Activated T-cell treated with anti-CD3 and anti-CD28 coated beads, Interleukin-2, amount 50 U/mL, for 24 hours (primary cell): ENCODE results near the gene LAMB1.

ENCODE experiments used
- DNase-seq: peaks from one replicate; pipeline ENCODE4 v3.0.0-alpha.2; 2020
- H3K27ac Mint-ChIP-seq: 2 replicates; pipeline ENCODE4 v1.8.0; 2020; ENCODE audit warnings: mild to moderate bottlenecking, mixed read lengths
- H3K27me3 Mint-ChIP-seq: 2 replicates; pipeline ENCODE4 v1.8.0; 2020; ENCODE audit warnings: mixed read lengths
- H3K36me3 Mint-ChIP-seq: 2 replicates; pipeline ENCODE4 v1.8.0; 2020; ENCODE audit warnings: low read depth, mixed read lengths
- H3K4me1 Mint-ChIP-seq: 2 replicates; pipeline ENCODE4 v1.8.0; 2020; ENCODE audit warnings: low read depth, mixed read lengths
- H3K4me3 Mint-ChIP-seq: 2 replicates; pipeline ENCODE4 v1.8.0; 2020; ENCODE audit warnings: mild to moderate bottlenecking, moderate library complexity, mixed read lengths
- H3K9me3 Mint-ChIP-seq: 2 replicates; pipeline ENCODE4 v1.8.0; 2020; ENCODE audit warnings: mixed read lengths

LAMB1 gene

DNA sequence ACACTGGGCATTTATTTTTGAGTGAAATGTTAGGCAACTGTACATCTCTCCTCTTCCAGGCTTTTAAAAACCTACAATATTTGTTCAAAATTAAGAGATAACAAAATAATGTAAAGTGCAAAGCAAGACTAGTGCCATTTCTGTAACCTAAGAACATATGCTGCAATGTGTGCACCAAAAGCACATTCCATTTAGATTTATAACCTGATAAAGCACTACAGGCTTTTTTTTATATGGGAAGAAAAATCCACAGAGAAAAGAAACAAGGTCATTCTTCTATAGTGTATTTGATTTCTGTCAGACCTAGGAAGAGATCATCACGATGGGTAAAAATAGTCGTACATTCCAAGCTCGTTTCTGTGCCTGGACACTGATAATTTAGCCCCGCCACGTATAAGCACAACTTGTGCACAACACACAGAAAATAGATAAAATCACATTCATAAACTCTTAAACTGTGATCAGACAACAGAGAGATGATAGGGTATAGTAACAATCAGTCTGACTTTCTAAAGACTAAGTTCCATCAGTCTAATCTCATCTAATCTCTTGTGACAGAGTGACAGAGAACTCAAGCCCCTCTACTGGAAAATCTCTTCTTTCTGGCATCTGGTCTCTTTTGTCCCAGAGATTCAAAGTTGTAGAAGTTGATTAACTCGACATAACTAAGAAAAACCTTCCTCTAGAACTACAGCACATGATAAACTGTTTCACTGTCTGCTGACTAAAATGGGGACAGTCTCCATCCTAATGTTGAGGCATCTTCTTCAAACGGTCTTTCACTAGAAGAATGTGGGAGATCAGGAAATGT, 6.7 kb downstream of the LAMB1 start:
- H3K4me1 Mint-ChIP-seq = peaks cover under 1% of the 10 kb centered on the region
- H3K4me3 Mint-ChIP-seq = no peak overlapping the region
- peaks cover 72% of the 10 kb centered on the region for H3K27me3 Mint-ChIP-seq
- no peak overlapping the region for H3K27ac Mint-ChIP-seq
- no peaks in the 10 kb centered on the region for H3K9me3 Mint-ChIP-seq
- DNase-seq = no peak
- no peaks in the 10 kb centered on the region for H3K36me3 Mint-ChIP-seq

- Mint-ChIP-seq H3K36me3 (no peaks in the 10 kb centered on the region), H3K4me1 (no peaks in the 10 kb centered on the region), H3K27ac (no peak overlapping the region), H3K4me3 (no peak overlapping the region), H3K27me3 (peaks cover 68% of the 10 kb centered on the region), H3K9me3 (no peaks in the 10 kb centered on the region)
- DNase-seq = no peak
Measured at GRCh38 chr7:107995184-107996071, 7.5 kb downstream of the LAMB1 start.

DNA sequence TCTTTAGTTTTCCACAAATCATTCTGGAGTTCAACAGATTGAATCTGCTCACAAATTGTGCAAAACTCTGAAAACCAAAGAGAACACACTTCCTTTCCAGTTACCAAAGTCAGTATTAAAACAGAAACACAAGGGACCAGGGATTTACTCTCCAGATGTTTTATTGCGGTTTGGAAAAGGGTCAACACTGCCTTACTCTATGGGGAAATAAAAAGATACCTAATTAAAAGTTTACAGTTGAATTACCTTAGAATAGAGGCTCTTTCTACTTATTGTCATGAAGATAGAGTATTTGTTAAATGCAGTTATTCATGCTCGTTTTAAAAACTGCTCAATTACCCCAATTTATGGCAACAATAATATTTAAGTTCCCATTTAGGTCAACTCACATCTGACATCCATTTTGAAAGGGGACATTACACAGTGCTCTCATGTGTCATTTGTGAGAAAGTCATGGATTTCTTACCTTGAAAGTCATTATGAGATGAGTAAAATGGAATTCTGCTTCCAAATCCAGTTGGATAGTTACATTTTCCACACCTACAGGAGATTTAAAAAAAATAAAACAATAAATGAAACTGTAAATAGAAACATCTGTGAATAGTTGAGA, 8.4 kb downstream of the LAMB1 start:
- Mint-ChIP-seq H3K27me3 (peaks cover 72% of the 10 kb centered on the region), H3K4me1 (no peaks in the 10 kb centered on the region), H3K4me3 (no peak overlapping the region), H3K36me3 (no peaks in the 10 kb centered on the region), H3K9me3 (no peaks in the 10 kb centered on the region), H3K27ac (no peak overlapping the region)
- DNase-seq = no peak

- H3K4me1 Mint-ChIP-seq = no peaks in the 10 kb centered on the region
- peaks cover 68% of the 10 kb centered on the region for H3K27me3 Mint-ChIP-seq
- no peak for DNase-seq
- no peaks in the 10 kb centered on the region for H3K9me3 Mint-ChIP-seq
- H3K27ac Mint-ChIP-seq = no peak overlapping the region
- no peak overlapping the region for H3K4me3 Mint-ChIP-seq
- H3K36me3 Mint-ChIP-seq = no peaks in the 10 kb centered on the region
Measured at GRCh38 chr7:107993891-107994291, 9.1 kb downstream of the LAMB1 start.

DNA sequence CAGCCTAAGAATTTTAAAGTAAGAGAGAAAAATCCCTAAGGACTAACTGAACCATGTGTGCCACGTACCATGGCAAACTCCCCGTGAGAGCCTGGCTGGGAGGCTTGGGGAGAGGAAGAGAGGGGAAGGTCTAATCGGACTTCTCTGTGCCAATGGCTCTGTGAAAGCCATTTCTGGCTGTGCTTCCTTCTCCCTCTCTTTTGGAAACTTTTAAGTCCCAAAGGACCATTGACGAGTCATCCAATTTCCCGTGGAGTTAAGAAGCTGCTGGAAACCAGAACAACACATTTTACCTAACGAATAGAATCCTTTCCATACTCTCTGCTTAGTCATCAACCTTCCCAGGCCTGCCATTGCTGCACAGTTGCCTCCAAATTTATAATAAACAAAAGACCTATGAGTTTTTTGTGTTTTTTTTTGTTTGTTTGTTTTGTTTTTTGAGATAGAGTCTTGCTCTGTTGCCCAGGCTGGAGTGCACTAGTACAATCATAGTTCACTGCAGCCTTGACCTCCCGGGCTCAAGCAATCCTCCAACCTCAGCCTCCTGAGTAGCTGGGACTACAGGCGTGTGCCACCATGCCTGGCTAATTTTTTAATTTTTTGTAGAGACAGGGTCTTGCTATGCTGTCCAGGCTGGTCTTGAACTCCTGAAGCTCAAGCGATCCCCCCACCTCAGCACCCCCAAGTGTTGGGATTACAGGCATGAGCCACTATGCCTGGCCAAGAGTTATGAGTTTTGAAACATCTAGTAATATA, 13.2 kb downstream of the LAMB1 start:
- Mint-ChIP-seq H3K36me3 (no peaks in the 10 kb centered on the region), H3K4me3 (no peak overlapping the region), H3K27ac (no peak overlapping the region), H3K9me3 (no peaks in the 10 kb centered on the region), H3K4me1 (no peaks in the 10 kb centered on the region), H3K27me3 (peaks cover 56% of the 10 kb centered on the region)
- DNase-seq = no peak

- no peak overlapping the region for H3K27ac Mint-ChIP-seq
- no peaks in the 10 kb centered on the region for H3K36me3 Mint-ChIP-seq
- H3K4me1 Mint-ChIP-seq = no peaks in the 10 kb centered on the region
- H3K27me3 Mint-ChIP-seq = peaks cover 16% of the 10 kb centered on the region
- H3K4me3 Mint-ChIP-seq = no peak overlapping the region
- H3K9me3 Mint-ChIP-seq = no peaks in the 10 kb centered on the region
- no peak for DNase-seq
Measured at GRCh38 chr7:107982918-107983389, 20.0 kb downstream of the LAMB1 start.

- no peak for DNase-seq
- no peaks in the 10 kb centered on the region for H3K36me3 Mint-ChIP-seq
- no peak overlapping the region for H3K27ac Mint-ChIP-seq
- peaks cover 17% of the 10 kb centered on the region for H3K27me3 Mint-ChIP-seq
- no peaks in the 10 kb centered on the region for H3K9me3 Mint-ChIP-seq
- no peak overlapping the region for H3K4me3 Mint-ChIP-seq
- H3K4me1 Mint-ChIP-seq = no peaks in the 10 kb centered on the region
Measured at GRCh38 chr7:107982042-107982840, 20.7 kb downstream of the LAMB1 start.

GRCh38 chr7:107981466-107981865, 21.5 kb downstream of the LAMB1 start:
- H3K27me3 Mint-ChIP-seq = peaks cover 13% of the 10 kb centered on the region
- no peaks in the 10 kb centered on the region for H3K36me3 Mint-ChIP-seq
- H3K4me1 Mint-ChIP-seq = no peaks in the 10 kb centered on the region
- H3K27ac Mint-ChIP-seq = no peak overlapping the region
- no peaks in the 10 kb centered on the region for H3K9me3 Mint-ChIP-seq
- DNase-seq = no peak
- H3K4me3 Mint-ChIP-seq = no peak overlapping the region

DNA sequence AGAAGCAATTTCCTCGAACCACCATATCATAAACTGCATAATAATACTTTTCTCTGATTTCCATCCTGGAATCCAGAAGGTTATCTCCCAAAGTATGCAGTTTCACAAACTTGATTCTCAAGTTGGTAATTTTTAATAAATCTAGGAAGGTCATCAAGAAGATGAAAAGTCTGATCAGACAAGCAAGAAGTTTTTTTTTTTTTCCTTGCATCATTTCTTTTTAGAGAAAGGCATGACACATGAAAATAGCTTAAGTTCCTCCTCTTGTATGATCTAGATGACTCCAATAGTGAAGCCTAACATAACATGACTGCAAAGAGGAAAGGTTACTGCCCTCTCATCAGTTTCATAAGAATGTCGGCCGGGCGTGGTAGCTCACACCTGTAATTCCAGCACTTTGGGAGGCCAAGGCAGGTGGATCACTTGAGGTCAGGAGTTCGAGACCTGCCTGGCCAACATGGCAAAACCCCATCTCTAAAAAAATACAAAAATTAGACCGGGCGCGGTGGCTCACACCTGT, 22.2 kb downstream of the LAMB1 start:
- H3K36me3 Mint-ChIP-seq = no peaks in the 10 kb centered on the region
- peaks cover 11% of the 10 kb centered on the region for H3K27me3 Mint-ChIP-seq
- H3K4me1 Mint-ChIP-seq = no peaks in the 10 kb centered on the region
- DNase-seq = no peak
- H3K9me3 Mint-ChIP-seq = no peaks in the 10 kb centered on the region
- H3K4me3 Mint-ChIP-seq = no peak overlapping the region
- no peak overlapping the region for H3K27ac Mint-ChIP-seq

- no peak for DNase-seq
- no peak overlapping the region for H3K27ac Mint-ChIP-seq
- H3K36me3 Mint-ChIP-seq = no peaks in the 10 kb centered on the region
- H3K4me1 Mint-ChIP-seq = no peaks in the 10 kb centered on the region
- H3K27me3 Mint-ChIP-seq = peaks cover 13% of the 10 kb centered on the region
- no peaks in the 10 kb centered on the region for H3K9me3 Mint-ChIP-seq
- no peak overlapping the region for H3K4me3 Mint-ChIP-seq
Measured at GRCh38 chr7:107980171-107980570, 22.8 kb downstream of the LAMB1 start.

- H3K27me3 Mint-ChIP-seq = peaks cover 10% of the 10 kb centered on the region
- no peaks in the 10 kb centered on the region for H3K36me3 Mint-ChIP-seq
- H3K4me1 Mint-ChIP-seq = no peaks in the 10 kb centered on the region
- no peak overlapping the region for H3K4me3 Mint-ChIP-seq
- no peak for DNase-seq
- H3K9me3 Mint-ChIP-seq = no peaks in the 10 kb centered on the region
- H3K27ac Mint-ChIP-seq = no peak overlapping the region
Measured at GRCh38 chr7:107978815-107979408, 24.0 kb downstream of the LAMB1 start.

- Mint-ChIP-seq H3K4me3 (no peak overlapping the region), H3K27ac (no peak overlapping the region), H3K4me1 (no peaks in the 10 kb centered on the region), H3K36me3 (no peaks in the 10 kb centered on the region), H3K9me3 (no peaks in the 10 kb centered on the region), H3K27me3 (peaks cover 10% of the 10 kb centered on the region)
- DNase-seq = no peak
Measured at GRCh38 chr7:107977048-107977447, 25.9 kb downstream of the LAMB1 start.

DNA sequence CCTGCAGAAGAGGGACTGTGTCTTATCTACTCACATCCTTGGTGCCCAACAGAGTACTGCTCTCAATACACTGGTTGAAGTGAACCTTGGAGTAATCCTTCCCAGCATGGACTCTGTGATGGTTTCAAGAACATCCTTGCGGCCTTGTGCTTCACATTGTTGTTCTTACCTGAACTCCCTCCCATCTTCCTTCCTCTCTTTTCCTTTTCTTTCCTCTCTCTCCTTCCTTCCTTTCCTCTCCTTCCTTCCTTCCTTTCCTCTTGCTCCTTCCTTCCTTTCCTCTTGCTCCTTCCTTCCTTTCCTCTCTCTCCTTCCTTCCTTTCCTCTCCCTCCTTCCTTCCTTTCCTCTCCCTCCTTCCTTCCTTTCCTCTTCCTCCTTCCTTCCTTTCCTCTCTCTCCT, 26.3 kb downstream of the LAMB1 start:
- Mint-ChIP-seq H3K27ac (no peak overlapping the region), H3K4me1 (no peaks in the 10 kb centered on the region), H3K9me3 (no peaks in the 10 kb centered on the region)

More for the DNA sequence above, 26.3 kb downstream of the LAMB1 start:
- DNase-seq = no peak
- Mint-ChIP-seq H3K36me3 (no peaks in the 10 kb centered on the region), H3K27me3 (peaks cover 10% of the 10 kb centered on the region), H3K4me3 (no peak overlapping the region)
